ENCODE measurements around the gene IPO11. TPM values are rescaled to one million over a fixed set of nuclear protein-coding genes. Genes with fewer than 3 reads are reported as not detected.

IPO11 gene
- total RNA-seq, 1 donor from 2014 or later, result 22.4 TPM

GRCh38 chr5:62643556-62644451, 231.2 kb downstream of the IPO11 start:
- H3K36me3 ChIP-seq (ENCODE audit: control insufficient read depth, insufficient read depth, low read length), result no peaks in the 10 kb centered on the region
- no peak for FAIRE-seq
- DNase-seq (ENCODE audit: low read depth), result no peak
- no peak overlapping the region for H3K4me3 ChIP-seq (ENCODE audit: low read depth, low read length)
- no peaks in the 10 kb centered on the region for H3K27me3 ChIP-seq (ENCODE audit: control insufficient read depth, insufficient read depth, low read length)
- no peak for TF ChIP-seq CTCF (IDR thresholded peaks at IDR 0.05; ENCODE audit: insufficient read depth, low read length, severe bottlenecking)

GRCh38 chr5:62645223-62645622, 232.7 kb downstream of the IPO11 start:
- H3K4me3 ChIP-seq (ENCODE audit: low read depth, low read length), result no peak overlapping the region
- H3K36me3 ChIP-seq (ENCODE audit: control insufficient read depth, insufficient read depth, low read length), result no peaks in the 10 kb centered on the region
- H3K27me3 ChIP-seq (ENCODE audit: control insufficient read depth, insufficient read depth, low read length), result no peaks in the 10 kb centered on the region
- no peak for TF ChIP-seq CTCF (IDR thresholded peaks at IDR 0.05; ENCODE audit: insufficient read depth, low read length, severe bottlenecking)
- DNase-seq (ENCODE audit: low read depth), result no peak
- no peak for FAIRE-seq

GRCh38 chr5:62647241-62647640, 234.7 kb downstream of the IPO11 start:
- no peak for FAIRE-seq
- TF ChIP-seq CTCF (IDR thresholded peaks at IDR 0.05; ENCODE audit: insufficient read depth, low read length, severe bottlenecking), result no peak
- H3K36me3 ChIP-seq (ENCODE audit: control insufficient read depth, insufficient read depth, low read length), result no peaks in the 10 kb centered on the region
- H3K27me3 ChIP-seq (ENCODE audit: control insufficient read depth, insufficient read depth, low read length), result no peaks in the 10 kb centered on the region
- no peak overlapping the region for H3K4me3 ChIP-seq (ENCODE audit: low read depth, low read length)
- DNase-seq (ENCODE audit: low read depth), result no peak

- H3K4me3 ChIP-seq (ENCODE audit: low read depth, low read length), result no peak overlapping the region
- FAIRE-seq, result no peak
- H3K36me3 ChIP-seq (ENCODE audit: control insufficient read depth, insufficient read depth, low read length), result no peaks in the 10 kb centered on the region
- no peak for TF ChIP-seq CTCF (IDR thresholded peaks at IDR 0.05; ENCODE audit: insufficient read depth, low read length, severe bottlenecking)
- no peak for DNase-seq (ENCODE audit: low read depth)
- no peaks in the 10 kb centered on the region for H3K27me3 ChIP-seq (ENCODE audit: control insufficient read depth, insufficient read depth, low read length)
These were observed 236.5 kb downstream of the IPO11 start for GRCh38 chr5:62649025-62649424.

GRCh38 chr5:62649476-62650113, 237.0 kb downstream of the IPO11 start:
- no peak for TF ChIP-seq CTCF (IDR thresholded peaks at IDR 0.05; ENCODE audit: insufficient read depth, low read length, severe bottlenecking)
- Histone ChIP-seq H3K36me3 (ENCODE audit: control insufficient read depth, insufficient read depth, low read length) (no peaks in the 10 kb centered on the region), H3K4me3 (ENCODE audit: low read depth, low read length) (no peak overlapping the region), H3K27me3 (ENCODE audit: control insufficient read depth, insufficient read depth, low read length) (no peaks in the 10 kb centered on the region)
- FAIRE-seq, result no peak
- DNase-seq (ENCODE audit: low read depth), result no peak

Measured in bronchial epithelial cell (primary cell).